ENCODE results near the gene SIGLEC12. TPM values are rescaled to one million over a fixed set of nuclear protein-coding genes. Genes with fewer than 3 reads are reported as not detected.

SIGLEC12 gene
- total and polyA plus RNA-seq, 9 of the 15 experiments (the other 6 are each of a cell fraction or from before 2014, with no cell fraction given) = 0.08 to 1.3 (median 0.54) TPM

DNA sequence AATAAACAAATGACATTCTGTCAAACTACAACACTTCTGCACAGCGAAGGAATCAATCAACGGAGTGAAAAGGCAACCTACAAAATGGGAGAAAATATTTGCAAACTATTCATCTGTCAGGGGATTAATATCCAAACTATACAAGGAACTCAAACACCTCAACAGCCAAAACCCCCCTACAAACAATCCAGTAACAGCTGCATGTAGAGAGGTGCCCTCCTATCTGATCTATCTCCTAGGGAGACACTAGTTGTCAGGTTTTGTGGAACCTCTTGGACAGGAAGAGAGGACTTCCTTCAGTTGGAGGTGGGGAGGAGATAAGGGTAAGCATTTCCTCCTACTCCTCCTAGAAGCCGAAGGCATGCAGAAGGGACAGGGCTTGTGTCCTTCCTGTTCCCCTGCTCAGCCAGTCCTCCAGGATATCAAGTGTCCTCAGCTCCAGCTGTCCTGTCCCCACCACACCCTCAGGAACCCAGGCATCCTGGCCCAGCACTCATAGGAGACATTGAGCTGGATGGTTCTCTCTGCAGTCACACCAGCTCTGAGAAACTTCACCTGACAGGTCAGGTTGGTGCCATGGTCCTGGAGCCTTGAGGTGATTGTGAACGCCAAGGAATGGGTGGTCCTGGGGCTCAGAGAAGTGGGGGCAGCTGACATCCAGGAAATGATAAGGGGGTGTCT, 33.6 kb downstream of the SIGLEC12 start (continued):
- TF ChIP-seq ATF3 (IDR thresholded peaks at IDR 0.05) (no peak), ATF3 (CRISPR knock-in tag; conservative IDR thresholded peaks at IDR 0.05) (no peak), ZNF197 (CRISPR knock-in tag; IDR thresholded peaks at IDR 0.05; ENCODE audit: low read depth) (no peak), ZFP91 (CRISPR knock-in tag; IDR thresholded peaks at IDR 0.05) (no peak), NONO (IDR thresholded peaks at IDR 0.05; ENCODE audit: low read depth in 2 of 2, low read length in 1 of 2) (no peak), NFIX (CRISPR knock-in tag; IDR thresholded peaks at IDR 0.05; ENCODE audit: low read depth) (no peak), TBL1XR1 (IDR thresholded peaks at IDR 0.05; ENCODE audit: low read length in 2 of 2) (peak; percentile 76 to 87; a peak in 3 of 4 replicates), SOX6 (IDR thresholded peaks at IDR 0.05) (peak; percentile 91), NFRKB (IDR thresholded peaks at IDR 0.05; ENCODE audit: low read depth) (peak; percentile 77), RBM14 (IDR thresholded peaks at IDR 0.05; ENCODE audit: borderline replicate concordance, insufficient read depth, low read depth, low read length) (no peak), HNRNPL (IDR thresholded peaks at IDR 0.05; ENCODE audit: low read depth, low read length) (no peak), PCBP1 (IDR thresholded peaks at IDR 0.05; ENCODE audit: low read depth, low read length, poor library complexity, severe bottlenecking) (no peak), KLF10 (CRISPR knock-in tag; IDR thresholded peaks at IDR 0.05) (no peak), POLR2A (conservative IDR thresholded peaks at IDR 0.05) (peak; percentile 93), HSF4 (CRISPR knock-in tag; IDR thresholded peaks at IDR 0.05; ENCODE audit: borderline replicate concordance) (no peak)
- TF ChIP-seq, protein P1, sequence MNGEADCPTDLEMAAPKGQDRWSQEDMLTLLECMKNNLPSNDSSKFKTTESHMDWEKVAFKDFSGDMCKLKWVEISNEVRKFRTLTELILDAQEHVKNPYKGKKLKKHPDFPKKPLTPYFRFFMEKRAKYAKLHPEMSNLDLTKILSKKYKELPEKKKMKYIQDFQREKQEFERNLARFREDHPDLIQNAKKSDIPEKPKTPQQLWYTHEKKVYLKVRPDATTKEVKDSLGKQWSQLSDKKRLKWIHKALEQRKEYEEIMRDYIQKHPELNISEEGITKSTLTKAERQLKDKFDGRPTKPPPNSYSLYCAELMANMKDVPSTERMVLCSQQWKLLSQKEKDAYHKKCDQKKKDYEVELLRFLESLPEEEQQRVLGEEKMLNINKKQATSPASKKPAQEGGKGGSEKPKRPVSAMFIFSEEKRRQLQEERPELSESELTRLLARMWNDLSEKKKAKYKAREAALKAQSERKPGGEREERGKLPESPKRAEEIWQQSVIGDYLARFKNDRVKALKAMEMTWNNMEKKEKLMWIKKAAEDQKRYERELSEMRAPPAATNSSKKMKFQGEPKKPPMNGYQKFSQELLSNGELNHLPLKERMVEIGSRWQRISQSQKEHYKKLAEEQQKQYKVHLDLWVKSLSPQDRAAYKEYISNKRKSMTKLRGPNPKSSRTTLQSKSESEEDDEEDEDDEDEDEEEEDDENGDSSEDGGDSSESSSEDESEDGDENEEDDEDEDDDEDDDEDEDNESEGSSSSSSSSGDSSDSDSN (IDR thresholded peaks at IDR 0.05; ENCODE audit: borderline replicate concordance in 1 of 2, low read depth in 2 of 2, low read length in 2 of 2) = peak in 1 of 2 experiments; percentile 88; a peak in 2 of 4 replicates
- TF ChIP-seq, protein P2, sequence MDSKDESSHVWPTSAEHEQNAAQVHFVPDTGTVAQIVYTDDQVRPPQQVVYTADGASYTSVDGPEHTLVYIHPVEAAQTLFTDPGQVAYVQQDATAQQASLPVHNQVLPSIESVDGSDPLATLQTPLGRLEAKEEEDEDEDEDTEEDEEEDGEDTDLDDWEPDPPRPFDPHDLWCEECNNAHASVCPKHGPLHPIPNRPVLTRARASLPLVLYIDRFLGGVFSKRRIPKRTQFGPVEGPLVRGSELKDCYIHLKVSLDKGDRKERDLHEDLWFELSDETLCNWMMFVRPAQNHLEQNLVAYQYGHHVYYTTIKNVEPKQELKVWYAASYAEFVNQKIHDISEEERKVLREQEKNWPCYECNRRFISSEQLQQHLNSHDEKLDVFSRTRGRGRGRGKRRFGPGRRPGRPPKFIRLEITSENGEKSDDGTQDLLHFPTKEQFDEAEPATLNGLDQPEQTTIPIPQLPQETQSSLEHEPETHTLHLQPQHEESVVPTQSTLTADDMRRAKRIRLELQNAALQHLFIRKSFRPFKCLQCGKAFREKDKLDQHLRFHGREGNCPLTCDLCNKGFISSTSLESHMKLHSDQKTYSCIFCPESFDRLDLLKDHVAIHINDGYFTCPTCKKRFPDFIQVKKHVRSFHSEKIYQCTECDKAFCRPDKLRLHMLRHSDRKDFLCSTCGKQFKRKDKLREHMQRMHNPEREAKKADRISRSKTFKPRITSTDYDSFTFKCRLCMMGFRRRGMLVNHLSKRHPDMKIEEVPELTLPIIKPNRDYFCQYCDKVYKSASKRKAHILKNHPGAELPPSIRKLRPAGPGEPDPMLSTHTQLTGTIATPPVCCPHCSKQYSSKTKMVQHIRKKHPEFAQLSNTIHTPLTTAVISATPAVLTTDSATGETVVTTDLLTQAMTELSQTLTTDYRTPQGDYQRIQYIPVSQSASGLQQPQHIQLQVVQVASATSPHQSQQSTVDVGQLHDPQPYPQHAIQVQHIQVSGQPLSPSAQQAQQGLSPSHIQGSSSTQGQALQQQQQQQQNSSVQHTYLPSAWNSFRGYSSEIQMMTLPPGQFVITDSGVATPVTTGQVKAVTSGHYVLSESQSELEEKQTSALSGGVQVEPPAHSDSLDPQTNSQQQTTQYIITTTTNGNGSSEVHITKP (IDR thresholded peaks at IDR 0.05; ENCODE audit: partially characterized antibody) = peak; percentile 73
- TF ChIP-seq, protein P3, sequence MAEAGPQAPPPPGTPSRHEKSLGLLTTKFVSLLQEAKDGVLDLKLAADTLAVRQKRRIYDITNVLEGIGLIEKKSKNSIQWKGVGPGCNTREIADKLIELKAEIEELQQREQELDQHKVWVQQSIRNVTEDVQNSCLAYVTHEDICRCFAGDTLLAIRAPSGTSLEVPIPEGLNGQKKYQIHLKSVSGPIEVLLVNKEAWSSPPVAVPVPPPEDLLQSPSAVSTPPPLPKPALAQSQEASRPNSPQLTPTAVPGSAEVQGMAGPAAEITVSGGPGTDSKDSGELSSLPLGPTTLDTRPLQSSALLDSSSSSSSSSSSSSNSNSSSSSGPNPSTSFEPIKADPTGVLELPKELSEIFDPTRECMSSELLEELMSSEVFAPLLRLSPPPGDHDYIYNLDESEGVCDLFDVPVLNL (CRISPR knock-in tag; IDR thresholded peaks at IDR 0.05; ENCODE audit: low read depth) = no peak

All from K562 (cell line).